Measurements from ENCODE around the gene SORD. TPM values are rescaled to one million over a fixed set of nuclear protein-coding genes. Genes with fewer than 3 reads are reported as not detected.
"Not testable (repeated sequence)": the region's sequence is repeated elsewhere in the genome, so short reads cannot be mapped to it uniquely, and the experiment has no call there.

SORD gene
- total RNA-seq, 4 donors from 2014 or later, result 24.4 to 78.6 (median 48.7) TPM

DNA sequence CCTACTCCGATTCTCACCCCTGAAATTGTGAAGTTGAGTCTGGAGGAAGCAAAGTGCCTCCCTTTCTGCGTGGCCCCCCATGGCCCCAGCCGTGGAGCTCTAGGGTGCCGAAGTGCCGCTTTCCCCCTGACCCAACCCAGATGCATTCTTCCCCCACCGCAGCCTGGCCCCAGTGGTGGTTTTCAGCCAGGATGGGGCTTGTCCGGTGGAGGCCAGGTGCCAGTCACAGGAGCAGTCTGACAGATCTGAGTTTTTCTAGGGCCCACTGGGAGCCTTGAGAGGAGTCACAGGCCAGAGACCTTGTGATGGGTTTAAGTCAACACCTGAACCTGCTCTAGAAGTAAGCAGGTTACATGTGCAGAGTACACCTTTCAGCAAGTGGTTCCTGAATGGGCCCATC, 39.3 kb downstream of the SORD start:
- not testable (repeated sequence) for H3K27me3 ChIP-seq; H3K4me3 ChIP-seq; H3K27ac ChIP-seq; H3K9me3 ChIP-seq; H3K4me1 ChIP-seq; DNase-seq (ENCODE audit: low spot score in 2 of 2); H3K36me3 ChIP-seq
- 86% methylated on average over 7 of the region's 7 CpGs for WGBS

DNA sequence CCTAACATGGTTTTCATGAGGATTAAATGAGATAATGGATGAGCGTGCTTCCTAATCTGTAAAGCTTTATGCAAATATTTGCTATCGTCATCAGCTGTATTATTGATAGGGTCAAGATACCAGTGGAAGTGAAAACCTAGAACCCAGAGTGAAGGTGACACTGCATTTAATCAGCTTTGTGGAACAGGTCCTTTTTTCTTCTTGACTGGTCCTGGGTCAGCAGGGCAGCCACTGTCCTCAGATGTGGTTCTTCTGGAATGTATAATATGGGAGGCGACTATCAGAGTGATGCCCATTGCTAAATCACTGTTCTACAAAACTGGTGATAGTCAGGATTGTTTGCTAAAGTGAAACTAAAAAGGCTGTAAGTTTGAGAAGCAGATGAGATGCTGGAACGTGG, 41.4 kb downstream of the SORD start:
- no peak for DNase-seq (ENCODE audit: low spot score in 2 of 2)
- TF ChIP-seq CTCF (IDR thresholded peaks at IDR 0.05) (no peak), POLR2A (IDR thresholded peaks at IDR 0.05) (no peak), POLR2AphosphoS5 (IDR thresholded peaks at IDR 0.05) (no peak), EP300 (IDR thresholded peaks at IDR 0.05) (no peak)

DNA sequence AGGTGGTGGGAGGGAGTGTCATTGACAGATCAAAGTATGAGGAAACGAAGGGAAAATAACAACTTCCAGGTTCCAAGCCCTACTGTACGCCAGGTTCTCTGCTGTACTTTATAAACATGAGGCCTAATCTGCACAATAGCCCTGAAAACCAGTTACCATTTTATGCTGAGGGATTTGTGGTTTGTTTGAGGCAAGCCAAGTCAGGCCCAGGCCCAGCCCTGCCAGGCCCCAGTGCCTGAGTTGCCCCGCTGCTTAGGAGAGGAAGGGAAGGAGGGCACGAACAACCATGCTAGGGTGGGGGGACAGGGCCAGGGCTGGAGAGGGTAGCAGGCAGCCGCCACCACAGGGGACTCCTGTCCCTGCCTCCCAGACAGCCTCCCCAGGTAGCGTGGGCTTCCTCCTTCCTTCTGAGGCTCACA, 47.0 kb downstream of the SORD start:
- H3K27ac ChIP-seq; H3K27me3 ChIP-seq; H3K36me3 ChIP-seq; DNase-seq (ENCODE audit: low spot score in 2 of 2); H3K4me1 ChIP-seq; H3K9me3 ChIP-seq; H3K4me3 ChIP-seq: not testable (repeated sequence)
- 72% methylated on average over 3 of the region's 6 CpGs for WGBS

More for the DNA sequence above, 41.4 kb downstream of the SORD start:
- Histone ChIP-seq H3K27me3 (no peaks in the 10 kb centered on the region), H3K9me3 (no peaks in the 10 kb centered on the region), H3K4me1 (no peaks in the 10 kb centered on the region), H3K4me3 (no peak overlapping the region), H3K27ac (no peak overlapping the region), H3K36me3 (peaks cover 6% of the 10 kb centered on the region)
- WGBS, result 80% methylated on average over 4 of the region's 4 CpGs

- not testable (repeated sequence) for H3K27ac ChIP-seq; H3K27me3 ChIP-seq; H3K4me1 ChIP-seq; H3K4me3 ChIP-seq; H3K36me3 ChIP-seq; DNase-seq (ENCODE audit: low spot score in 2 of 2); H3K9me3 ChIP-seq
Measured at GRCh38 chr15:45073602-45074001, 50.6 kb downstream of the SORD start.

DNA sequence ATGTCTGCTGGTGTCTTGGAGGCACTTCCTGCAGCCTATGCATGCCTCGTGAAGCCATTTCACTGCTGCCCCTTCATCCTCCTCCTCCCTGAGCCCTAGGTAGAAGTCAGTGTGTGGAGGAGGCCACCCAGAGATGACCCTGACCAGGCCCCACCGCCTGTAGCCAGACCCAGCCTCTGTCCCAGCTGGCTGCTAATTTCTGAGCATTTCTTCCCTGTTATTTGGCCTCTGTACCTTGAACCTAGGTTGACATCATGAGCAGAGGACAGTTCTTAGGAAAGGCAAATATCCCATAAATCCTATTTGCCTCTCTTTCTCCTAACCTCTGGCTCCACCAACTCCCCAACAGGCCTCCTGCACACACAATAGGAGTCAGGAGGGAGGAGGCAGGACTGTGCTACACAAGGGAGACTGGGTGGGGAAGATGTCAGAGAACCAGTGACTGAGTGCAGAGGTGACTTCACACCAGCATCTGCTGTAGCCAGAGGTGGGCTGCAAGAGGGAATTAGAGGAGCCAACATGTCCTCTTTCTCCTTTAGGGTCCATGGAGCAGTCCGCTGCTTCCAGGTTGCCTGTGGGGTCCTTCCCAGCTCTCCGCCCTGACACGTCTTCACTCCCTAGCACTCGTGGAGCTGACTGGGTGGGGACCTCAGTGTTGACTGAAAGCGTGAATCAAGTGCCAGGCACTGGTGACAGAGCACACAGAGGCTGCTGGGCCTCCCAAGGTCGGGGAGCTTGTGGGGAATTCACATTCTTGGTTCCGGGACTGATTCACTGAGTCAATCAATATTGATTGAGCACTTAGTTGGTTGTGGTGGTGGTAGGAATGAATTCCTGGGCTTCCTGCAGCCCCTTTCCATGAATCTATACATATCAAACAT, 52.7 kb downstream of the SORD start:
- not testable (repeated sequence) for H3K9me3 ChIP-seq; H3K27me3 ChIP-seq; DNase-seq (ENCODE audit: low spot score in 2 of 2); H3K36me3 ChIP-seq; H3K27ac ChIP-seq; H3K4me3 ChIP-seq; H3K4me1 ChIP-seq
- no CpG with 5 or more reads among the region's 9 CpGs for WGBS

GRCh38 chr15:45077391-45077790, 54.4 kb downstream of the SORD start:
- not testable (repeated sequence) for H3K36me3 ChIP-seq; DNase-seq (ENCODE audit: low spot score in 2 of 2); H3K4me1 ChIP-seq; H3K4me3 ChIP-seq; H3K9me3 ChIP-seq; H3K27ac ChIP-seq; H3K27me3 ChIP-seq
- 94% methylated on average over 2 of the region's 2 CpGs for WGBS

GRCh38 chr15:45079201-45079600, 56.2 kb downstream of the SORD start:
- not testable (repeated sequence) for H3K27ac ChIP-seq

DNA sequence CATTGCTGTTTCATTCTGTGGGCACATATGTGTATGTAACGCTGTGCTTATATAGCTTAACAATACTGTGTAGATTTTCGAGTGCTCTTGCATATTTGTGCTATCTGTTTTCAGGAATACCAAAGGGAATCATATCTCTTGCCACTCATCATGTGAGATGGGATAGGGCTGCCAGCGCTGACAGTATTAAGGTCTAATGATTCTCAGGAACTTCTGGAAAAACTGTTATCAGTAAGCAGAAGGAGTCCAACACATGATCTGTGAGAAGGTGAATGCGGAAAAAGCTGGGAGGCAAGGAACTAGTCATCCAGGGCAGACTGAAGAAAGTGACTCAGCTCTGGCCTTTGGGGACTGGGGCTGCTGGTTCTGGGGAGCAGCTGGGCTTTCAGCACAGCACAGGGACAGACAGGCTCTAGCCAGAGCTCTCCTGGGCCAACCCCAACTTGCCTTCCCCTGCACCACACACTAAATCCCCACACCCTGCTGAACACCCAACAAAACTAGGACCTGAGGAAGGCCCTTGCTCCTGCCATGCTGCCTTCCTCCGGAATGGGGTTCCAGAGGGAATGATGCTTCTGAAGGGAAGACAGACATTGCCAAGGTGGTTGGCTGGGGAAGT, 56.7 kb downstream of the SORD start:
- not testable (repeated sequence) for H3K4me1 ChIP-seq; H3K9me3 ChIP-seq; H3K4me3 ChIP-seq; H3K27me3 ChIP-seq; H3K27ac ChIP-seq; DNase-seq (ENCODE audit: low spot score in 2 of 2); H3K36me3 ChIP-seq
- 91% methylated on average over 4 of the region's 5 CpGs for WGBS

More at GRCh38 chr15:45079201-45079600, 56.2 kb downstream of the SORD start:
- H3K4me1 ChIP-seq; H3K4me3 ChIP-seq; DNase-seq (ENCODE audit: low spot score in 2 of 2); H3K9me3 ChIP-seq; H3K36me3 ChIP-seq; H3K27me3 ChIP-seq: not testable (repeated sequence)
- 79% methylated on average over 5 of the region's 5 CpGs for WGBS

DNA sequence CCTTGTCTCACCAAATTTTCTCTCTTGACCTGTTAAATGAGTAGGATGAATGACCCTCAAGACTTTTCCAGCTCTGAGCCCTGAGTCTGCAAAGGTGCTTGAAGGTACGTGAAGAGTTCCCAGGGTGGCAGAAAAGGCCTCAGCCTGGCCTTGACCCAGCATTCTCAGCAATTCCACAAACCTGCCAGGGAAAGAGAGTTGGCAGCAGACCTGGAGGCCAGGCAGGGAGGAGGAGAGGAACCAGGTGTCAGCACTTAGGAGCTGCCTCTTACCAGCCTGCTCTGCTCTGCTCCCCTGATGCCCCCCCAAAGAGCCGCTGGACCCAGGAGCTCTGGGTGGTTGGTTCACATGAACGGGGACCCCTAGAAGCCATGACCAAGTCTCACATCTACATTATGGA, 57.6 kb downstream of the SORD start:
- WGBS, result 80% methylated on average over 1 of the region's 3 CpGs
- DNase-seq (ENCODE audit: low spot score in 2 of 2); H3K4me3 ChIP-seq; H3K27ac ChIP-seq; H3K27me3 ChIP-seq; H3K36me3 ChIP-seq; H3K9me3 ChIP-seq; H3K4me1 ChIP-seq: not testable (repeated sequence)

- H3K9me3 ChIP-seq; H3K27ac ChIP-seq; DNase-seq (ENCODE audit: low spot score in 2 of 2); H3K4me1 ChIP-seq; H3K4me3 ChIP-seq; H3K27me3 ChIP-seq; H3K36me3 ChIP-seq: not testable (repeated sequence)
- WGBS, result 89% methylated on average over 10 of the region's 10 CpGs
Measured at GRCh38 chr15:45082412-45082811, 59.4 kb downstream of the SORD start.

Measured in suprapubic skin (tissue), 4 donors.